Osteoblast (primary cell): ENCODE measurements around the gene TTLL5. TPM values are rescaled to one million over a fixed set of nuclear protein-coding genes. Genes with fewer than 3 reads are reported as not detected.

Source experiments
- DNase-seq: peaks from one replicate; pipeline ENCODE4 v3.0.0; 2011; ENCODE audit warnings: low spot score, mixed read lengths; ENCODE audit not compliant: insufficient read length; ENCODE audit errors: missing footprints
- H2AFZ ChIP-seq: 2 replicates; pipeline ENCODE4 v1.6.0; 2011; ENCODE audit warnings: mild to moderate bottlenecking, low read length
- H3K27ac ChIP-seq: 2 replicates; pipeline ENCODE4 v1.5.1; 2011; ENCODE audit warnings: mild to moderate bottlenecking, low read depth, low read length, moderate library complexity
- H3K27me3 ChIP-seq: 2 replicates; pipeline ENCODE4 v1.6.0; 2012; ENCODE audit warnings: mild to moderate bottlenecking, control low read depth, inconsistent platforms, low read length, moderate library complexity; ENCODE audit not compliant: insufficient read depth
- H3K36me3 ChIP-seq: 2 replicates; pipeline ENCODE4 v1.5.1; 2011; ENCODE audit warnings: mild to moderate bottlenecking, low read length, control low read depth, moderate library complexity; ENCODE audit not compliant: insufficient read depth
- H3K4me1 ChIP-seq: 2 replicates; pipeline ENCODE4 v1.5.1; 2011; ENCODE audit warnings: mild to moderate bottlenecking, low read length, control low read depth, moderate library complexity; ENCODE audit not compliant: insufficient read depth
- H3K4me2 ChIP-seq: 2 replicates; pipeline ENCODE4 v1.6.0; 2011; ENCODE audit warnings: mild to moderate bottlenecking, low read length; ENCODE audit not compliant: insufficient read depth
- H3K4me3 ChIP-seq: fragments of 200-600 bp; sonication (generic); 3 replicates; pipeline ENCODE4 v1.5.1; 2012; ENCODE audit warnings: mild to moderate bottlenecking, low read length, inconsistent platforms; ENCODE audit not compliant: insufficient read depth
- H3K79me2 ChIP-seq: 2 replicates; pipeline ENCODE4 v1.6.0; 2012; ENCODE audit warnings: mild to moderate bottlenecking, low read length, control low read depth, inconsistent platforms; ENCODE audit not compliant: insufficient read depth
- H3K9me3 ChIP-seq: 2 replicates; pipeline ENCODE4 v1.5.1; 2011; ENCODE audit warnings: low read depth, low read length, control low read depth
- H4K20me1 ChIP-seq: 2 replicates; pipeline ENCODE4 v1.6.0; 2012; ENCODE audit warnings: mild to moderate bottlenecking, low read length, control low read depth; ENCODE audit not compliant: insufficient read depth
- CTCF ChIP-seq: IDR thresholded peaks from 2 replicates; pipeline ENCODE4 v1.5.1; 2011; ENCODE audit warnings: mild to moderate bottlenecking, low read depth, low read length, moderate library complexity; ENCODE audit errors: extremely low read depth
- total RNA-seq: library from RNA; depleted of rRNA; stranded (reverse); fragments of >200 nt; gene quantifications from 2 replicates; pipeline ENCODE4 v1.2.3, GENCODE V29; 2012

The TTLL5 gene
- total RNA-seq, 1 donor, result 30.4 TPM

GRCh38 chr14:75984674-75985073, 323.6 kb downstream of the TTLL5 start:
- TF ChIP-seq CTCF, result no peak
- Histone ChIP-seq H4K20me1 (no peaks in the 10 kb centered on the region), H2AFZ (no peak overlapping the region), H3K4me2 (no peak overlapping the region), H3K27me3 (no peaks in the 10 kb centered on the region), H3K4me1 (peaks cover 47% of the 10 kb centered on the region), H3K4me3 (no peak overlapping the region), H3K79me2 (peaks cover 24% of the 10 kb centered on the region), H3K27ac (no peak overlapping the region), H3K36me3 (peaks cover under 1% of the 10 kb centered on the region), H3K9me3 (no peaks in the 10 kb centered on the region)
- no peak for DNase-seq

- TF ChIP-seq CTCF, result no peak
- Histone ChIP-seq H3K4me2 (peak within 1 kb of the TSS; percentile 87), H3K9me3 (no peaks in the 10 kb centered on the region), H2AFZ (peak within 1 kb of the TSS; percentile 93), H4K20me1 (no peaks in the 10 kb centered on the region), H3K36me3 (peaks cover 12% of the 10 kb centered on the region), H3K79me2 (peaks cover 26% of the 10 kb centered on the region), H3K27me3 (no peaks in the 10 kb centered on the region), H3K27ac (peak within 1 kb of the TSS; percentile 90), H3K4me1 (peaks cover 38% of the 10 kb centered on the region), H3K4me3 (peak within 1 kb of the TSS; percentile 94)
- DNase-seq, result peak; percentile 91
Measured at GRCh38 chr14:75985618-75986438, 324.8 kb downstream of the TTLL5 start, which contains the start of gene IFT43. TSS of gene IFT43 (plus strand) at chr14:75985763. CDS start at chr14:75985787, 24 bp downstream.

GRCh38 chr14:75986439-75986765, 325.4 kb downstream of the TTLL5 start:
- Histone ChIP-seq H3K27ac (peak overlapping the region; percentile 90), H3K36me3 (peaks cover 12% of the 10 kb centered on the region), H3K4me3 (peak overlapping the region; percentile 94), H4K20me1 (no peaks in the 10 kb centered on the region), H3K79me2 (peaks cover 26% of the 10 kb centered on the region), H2AFZ (no peak overlapping the region), H3K4me2 (peak overlapping the region; percentile 87), H3K4me1 (peaks cover 36% of the 10 kb centered on the region), H3K27me3 (no peaks in the 10 kb centered on the region), H3K9me3 (no peaks in the 10 kb centered on the region)
- TF ChIP-seq CTCF, result no peak
- DNase-seq, result no peak

GRCh38 chr14:75987201-75987970, 326.3 kb downstream of the TTLL5 start:
- peaks cover 17% of the 10 kb centered on the region for H3K36me3 ChIP-seq
- H3K27ac ChIP-seq, result peak overlapping the region; percentile 90
- no peaks in the 10 kb centered on the region for H4K20me1 ChIP-seq
- peaks cover 26% of the 10 kb centered on the region for H3K79me2 ChIP-seq
- DNase-seq, result no peak
- H2AFZ ChIP-seq, result no peak overlapping the region
- no peaks in the 10 kb centered on the region for H3K27me3 ChIP-seq
- TF ChIP-seq CTCF, result no peak
- no peak overlapping the region for H3K4me2 ChIP-seq
- no peaks in the 10 kb centered on the region for H3K9me3 ChIP-seq
- peaks cover 41% of the 10 kb centered on the region for H3K4me1 ChIP-seq
- H3K4me3 ChIP-seq, result no peak overlapping the region
